Right lobe of liver (tissue), 6 donors: ENCODE results near the gene MAP3K14. TPM values are rescaled to one million over a fixed set of nuclear protein-coding genes. Genes with fewer than 3 reads are reported as not detected.

Experiments used
- ATAC-seq, 4 donors: fragments of 200-7000 bp; cut with Tn5 transposase; one replicate each; pipeline ENCODE4 v1.9.1; 2020; ENCODE audit warnings: mild to moderate bottlenecking in 4 of 4, moderate library complexity in 4 of 4
- DNase-seq, 3 donors: peaks; one replicate each; pipeline ENCODE4 v3.0.0-alpha.2; 2020
- H3K27ac ChIP-seq, 3 donors: fragments of 200-600 bp; one replicate each; pipeline ENCODE4 v1.8.0; 2022
- H3K27me3 ChIP-seq, 2 donors: fragments of 200-600 bp; one replicate each; pipeline ENCODE4 v1.8.0; 2022
- H3K36me3 ChIP-seq, 4 donors: fragments of 200-600 bp; sonication (generic) in 1 of 4; one replicate each; pipeline versions ENCODE4 v1.5.1 to v1.8.0; 2017 to 2022; ENCODE audit warnings: control low read depth in 1 of 4
- H3K4me1 ChIP-seq, 4 donors: fragments of 200-600 bp; sonication (generic) in 1 of 4; one replicate each; pipeline versions ENCODE4 v1.5.1 to v1.8.0; 2017 to 2022; ENCODE audit warnings: control low read depth in 1 of 4
- H3K4me3 ChIP-seq, 3 donors: fragments of 200-600 bp; one replicate each; pipeline ENCODE4 v1.8.0; 2022
- H3K9me3 ChIP-seq, 4 donors: fragments of 200-600 bp; sonication (generic) in 1 of 4; one replicate each; pipeline versions ENCODE4 v1.5.1 to v1.8.0; 2017 to 2022; ENCODE audit warnings: control low read depth in 1 of 4
- CTCF ChIP-seq, 4 donors: fragments of 200-600 bp in 3 of 4; fragments of 450-650 bp in 1 of 4; IDR thresholded peaks; one replicate each; pipeline versions ENCODE4 v1.5.1 to v1.8.0; 2016 to 2022; ENCODE audit warnings: antibody characterized with exemption in 4 of 4, mild to moderate bottlenecking in 2 of 4
- POLR2A ChIP-seq: fragments of 450-650 bp; IDR thresholded peaks from one replicate; pipeline ENCODE4 v1.6.1; 2017; ENCODE audit warnings: antibody characterized with exemption, mild to moderate bottlenecking
- WGBS: methylation state at CpG from one replicate; pipeline ENCODE4 v1.1.6; 2018; ENCODE audit warnings: low coverage, low lambda C conversion rate; ENCODE audit not compliant: insufficient coverage; ENCODE audit errors: missing lambda C conversion rate; 5-methylcytosine and 5-hydroxymethylcytosine counted together
- intact Hi-C, 2 donors: fragments of 100-400 bp; cut with DNase I; formaldehyde crosslinking; loops; one replicate each; pipeline versions ENCODE4 v1.11.2 to v1.14.1; 2022
- total RNA-seq, 6 experiments: library from RNA; depleted of rRNA in 2 of 6; stranded (reverse); fragments of >200 nt in 2 of 6; fragmentation: NEBNext Ultra II Directional in 3 of 6; extraction: Animal tissue kit (Norgen Biotek cat#: 25700) in 3 of 6; gene quantifications; one replicate each; pipeline versions ENCODE4 v1.1.0 to v1.2.4, GENCODE V29; 2016 to 2023
- donor health status: DM: no; HTN: yes; CAD: no.
- donor health status: DM: no; HTN: no; CAD: no.
- donor health status: DM: no; HTN: no; CAD: no.
- donor health status: DM: no; HTN: yes; CAD: no.
- donor health status: DM: no; HTN: yes; CAD: no.

Gene MAP3K14
- total RNA-seq, 6 experiments from 2014 or later: 4.8 to 7.8 (median 6.3) TPM

GRCh38 chr17:45229681-45230409 lies 87.0 kb downstream of the MAP3K14 start:
- Histone ChIP-seq H3K4me1 (no peaks in the 10 kb centered on the region), H3K27me3 (no peaks in the 10 kb centered on the region), H3K9me3 (no peaks in the 10 kb centered on the region), H3K27ac (peak overlapping the region in 2 of 3 donors; percentile 67 to 77), H3K4me3 (no peak overlapping the region), H3K36me3 (no peaks in the 10 kb centered on the region)
- intact Hi-C loops: loop anchor here in 1 of 2 donors (10.0 kb wide), 1 partner anchor 155 kb away; no protein-coding TSS in a partner anchor
- TF ChIP-seq CTCF (IDR thresholded peaks at IDR 0.05): no peak
- no peak for TF ChIP-seq POLR2A
- DNase-seq: no peak
- ATAC-seq: no peak
- no CpG with 5 or more reads among the region's 16 CpGs for WGBS

- Histone ChIP-seq H3K27me3 (no peaks in the 10 kb centered on the region), H3K4me1 (no peaks in the 10 kb centered on the region), H3K36me3 (no peaks in the 10 kb centered on the region), H3K9me3 (no peaks in the 10 kb centered on the region), H3K27ac (peak overlapping the region; percentile 21 to 77 (median 67)), H3K4me3 (no peak overlapping the region)
- TF ChIP-seq CTCF (IDR thresholded peaks at IDR 0.05): no peak
- no peak for TF ChIP-seq POLR2A
- peak; percentile 49 to 62 (median 54) for ATAC-seq
- peak; percentile 78 to 88 (median 82) for DNase-seq
- WGBS: 45% methylated on average over 4 of the region's 19 CpGs
- intact Hi-C loops: loop anchor here in 1 of 2 donors (10.0 kb wide), 1 partner anchor 156 kb away; no protein-coding TSS in a partner anchor
Measured at GRCh38 chr17:45228763-45229539, 87.9 kb downstream of the MAP3K14 start.

- H3K9me3 ChIP-seq: no peaks in the 10 kb centered on the region
- TF ChIP-seq POLR2A (no peak), CTCF (IDR thresholded peaks at IDR 0.05) (no peak)
- WGBS: 33% methylated on average over 2 of the region's 17 CpGs
- no peaks in the 10 kb centered on the region for H3K4me1 ChIP-seq
- intact Hi-C loops: loop anchor here in 1 of 2 donors (10.0 kb wide), 1 partner anchor 157 kb away; no protein-coding TSS in a partner anchor
- ATAC-seq: no peak
- H3K36me3 ChIP-seq: no peaks in the 10 kb centered on the region
- H3K27ac ChIP-seq: peak overlapping the region; percentile 21 to 77 (median 67)
- no peaks in the 10 kb centered on the region for H3K27me3 ChIP-seq
- H3K4me3 ChIP-seq: no peak overlapping the region
- DNase-seq: peak in 1 of 3 donors; percentile 50
Measured at GRCh38 chr17:45227926-45228762, 88.7 kb downstream of the MAP3K14 start.
